Small intestine (tissue), 7 donors: ENCODE data around the gene HOXC13. TPM values are rescaled to one million over a fixed set of nuclear protein-coding genes. Genes with fewer than 3 reads are reported as not detected.

Source experiments
- DNase-seq, 2 donors: peaks; one replicate each; pipeline versions ENCODE4 v3.0.0 to v3.0.0-alpha.2; 2013
- FAIRE-seq: peaks from 2 replicates; lab custom pipeline; 2012; peaks lifted over from hg19 to GRCh38; lab: Jason Lieb, UNC
- H3K27ac ChIP-seq, 3 donors: one replicate each; pipeline ENCODE4 v1.5.1; 2013; ENCODE audit warnings: low read length in 2 of 3, mild to moderate bottlenecking in 2 of 3, control low read depth in 1 of 3, inconsistent platforms in 1 of 3, low read depth in 1 of 3, moderate library complexity in 1 of 3
- H3K27me3 ChIP-seq, 3 donors: one replicate each; pipeline ENCODE4 v1.6.1; 2013; ENCODE audit warnings: low read length in 3 of 3, inconsistent platforms in 1 of 3; ENCODE audit not compliant: control insufficient read depth in 3 of 3, insufficient read depth in 3 of 3
- H3K36me3 ChIP-seq, 3 donors: one replicate each; pipeline ENCODE4 v1.6.1; 2013; ENCODE audit warnings: low read length in 3 of 3, inconsistent platforms in 1 of 3, low read depth in 1 of 3, mild to moderate bottlenecking in 1 of 3, moderate library complexity in 1 of 3; ENCODE audit not compliant: control insufficient read depth in 3 of 3, insufficient read depth in 2 of 3
- H3K4me1 ChIP-seq, 3 donors: one replicate each; pipeline ENCODE4 v1.6.1; 2013; ENCODE audit warnings: low read length in 2 of 3, inconsistent platforms in 1 of 3, low read depth in 1 of 3, mild to moderate bottlenecking in 1 of 3, moderate library complexity in 1 of 3; ENCODE audit not compliant: control insufficient read depth in 3 of 3, insufficient read depth in 2 of 3
- H3K4me3 ChIP-seq, 3 donors: one replicate each; pipeline ENCODE4 v1.5.1; 2013; ENCODE audit warnings: low read length in 3 of 3, control low read depth in 1 of 3, inconsistent platforms in 1 of 3, low read depth in 1 of 3, mild to moderate bottlenecking in 1 of 3, moderate library complexity in 1 of 3
- H3K9me3 ChIP-seq, 2 donors: one replicate each; pipeline ENCODE4 v1.6.1; 2013; ENCODE audit warnings: low read depth in 1 of 2, low read length in 1 of 2; ENCODE audit not compliant: control insufficient read depth in 2 of 2, insufficient read depth in 1 of 2
- WGBS, 3 donors: extraction: QIAGEN DNeasy Blood & Tissue Kit; methylation state at CpG; one replicate each; pipeline ENCODE4 v1.1.7; 2013; 5-methylcytosine and 5-hydroxymethylcytosine counted together
- polyA plus RNA-seq, 4 donors: library from polyadenylated mRNA; stranded (reverse) in 3 of 4; unstranded in 1 of 4; fragments of 200-250 nt in 3 of 4; fragments of 120-200 nt in 1 of 4; gene quantifications; one replicate each; pipeline versions ENCODE4 v1.2.1 to v1.2.3, GENCODE V29; 2013
- donor health status: healthy with polysubstance abuse.
- donor health status: control.
- donor health status: control.
- donor health status: Bipolar disorder and iron deficiency.
- donor health status: healthy.

The HOXC13 gene
- polyA plus RNA-seq, 4 donors, result not detected

GRCh38 chr12:53995002-53995377 lies 56.4 kb downstream of the HOXC13 start:
- peak overlapping the region in 1 of 3 donors; percentile 64 for H3K4me3 ChIP-seq
- no peaks in the 10 kb centered on the region for H3K36me3 ChIP-seq
- DNase-seq (no peak), FAIRE-seq (no peak)
- peaks cover 7 to 100% (median 76%) of the 10 kb centered on the region in 3 donors for H3K27me3 ChIP-seq
- peaks cover 0 to 3% of the 10 kb centered on the region in 2 donors for H3K9me3 ChIP-seq
- WGBS, 3 donors, result 4 to 8% (median 4%) methylated on average over 17 of the region's 17 CpGs
- H3K4me1 ChIP-seq, result peaks cover 4 to 28% (median 4%) of the 10 kb centered on the region in 3 donors
- H3K27ac ChIP-seq, result no peak overlapping the region

GRCh38 chr12:53995378-53996239 lies 57.0 kb downstream of the HOXC13 start:
- Histone ChIP-seq H3K36me3 (no peaks in the 10 kb centered on the region), H3K9me3 (peaks cover 0 to 3% of the 10 kb centered on the region in 2 donors), H3K27ac (no peak overlapping the region), H3K27me3 (peaks cover 7 to 100% (median 79%) of the 10 kb centered on the region in 3 donors), H3K4me1 (peaks cover 4 to 31% (median 4%) of the 10 kb centered on the region in 3 donors), H3K4me3 (peak overlapping the region in 2 of 3 donors; percentile 17 to 64)
- FAIRE-seq, result no peak
- 1 to 4% (median 2%) methylated on average over 48 of the region's 48 CpGs for WGBS, 3 donors
- DNase-seq, result peak; percentile 62 to 81

Other genes starting within 250 kb of the HOXC13 start
- gene CALCOCO1, start 211.4 kb upstream of the HOXC13 start, polyA plus RNA-seq, result 10 to 100 TPM; 45.1 to 81.3 (median 46.6) TPM
- not detected for gene CISTR, start 186.9 kb upstream of the HOXC13 start, polyA plus RNA-seq
- gene HOXC12, start 16.1 kb downstream of the HOXC13 start, polyA plus RNA-seq, result not detected
- gene HOXC11, start 34.3 kb downstream of the HOXC13 start, polyA plus RNA-seq, result 1 to 10 TPM in 1 of 4 donors, under 1 TPM in 3; 0.03 to 1.1 (median 0.63) TPM
- under 1 TPM in 1 of 4 donors, not detected in 3; 0.24 TPM for gene HOTAIR, start 36.1 kb downstream of the HOXC13 start, polyA plus RNA-seq
- 1 to 10 TPM in 1 of 4 donors, not detected in 3; 1.2 TPM for gene HOXC10, start 46.3 kb downstream of the HOXC13 start, polyA plus RNA-seq
- gene HOXC9, start 61.3 kb downstream of the HOXC13 start, polyA plus RNA-seq, result 1 to 10 TPM in 1 of 4 donors, not detected in 3; 2.2 TPM
- gene HOXC8, start 70.2 kb downstream of the HOXC13 start, polyA plus RNA-seq, result 1 to 10 TPM in 1 of 4 donors, under 1 TPM in 1, not detected in 2; 0.03 to 3.6 TPM
- gene HOXC6, start 89.6 kb downstream of the HOXC13 start, polyA plus RNA-seq, result 10 to 100 TPM in 1 of 4 donors, 1 to 10 TPM in 2, not detected in 1; 1.5 to 10.4 (median 1.9) TPM
- gene HOXC5, start 94.2 kb downstream of the HOXC13 start, polyA plus RNA-seq, result under 1 TPM in 2 of 4 donors, not detected in 2; 0.63 to 0.65 TPM
- gene HOXC4, start 115.0 kb downstream of the HOXC13 start, polyA plus RNA-seq, result 1 to 10 TPM in 2 of 4 donors, under 1 TPM in 1, not detected in 1; 0.54 to 8.2 (median 1.1) TPM